Vagina (tissue), 2 donors: ENCODE measurements around the gene SBDS.
"Not testable (repeated sequence)": the region's sequence is repeated elsewhere in the genome, so short reads cannot be mapped to it uniquely, and the experiment has no call there.

Source experiments
- CTCF ChIP-seq, 3 experiments: fragments of 450-650 bp in 2 of 3; fragments of 200-600 bp in 1 of 3; sonication (generic) in 1 of 3; IDR thresholded peaks; one replicate each; pipeline ENCODE4 v1.5.1; 2017 to 2019; ENCODE audit warnings: antibody characterized with exemption in 3 of 3, mild to moderate bottlenecking in 2 of 3, moderate library complexity in 2 of 3
- POLR2AphosphoS5 ChIP-seq, 2 donors: sonication (generic); formaldehyde crosslinking; IDR thresholded peaks; one replicate each; pipeline ENCODE4 v1.9.0; 2017; ENCODE audit warnings: antibody characterized with exemption in 2 of 2, mild to moderate bottlenecking in 2 of 2, low read depth in 1 of 2; ENCODE audit not compliant: insufficient read depth in 1 of 2

- not testable (repeated sequence) for TF ChIP-seq CTCF (IDR thresholded peaks at IDR 0.05); POLR2AphosphoS5 (IDR thresholded peaks at IDR 0.05; ENCODE audit: insufficient read depth in 1 of 2, low read depth in 1 of 2)
Measured at GRCh38 chr7:66978312-66978711, 17.1 kb downstream of the SBDS start.
